ENCODE results near the gene TC2N.
A peak's percentile ranks its signal among the peaks of the same experiment; 100 is the strongest.
"Not testable (repeated sequence)": the region's sequence is repeated elsewhere in the genome, so short reads cannot be mapped to it uniquely, and the experiment has no call there.

Gene TC2N

GRCh38 chr14:91870001-91870400 is 2.7 kb upstream of the TC2N start:
- DNase-seq (ENCODE audit: low spot score), result peak; percentile 91

- no peak for DNase-seq (ENCODE audit: low spot score)
These were observed 2.2 kb upstream of the TC2N start for GRCh38 chr14:91869556-91869955.

GRCh38 chr14:91866511-91867295 is 633 bp downstream of the TC2N start:
- DNase-seq (ENCODE audit: low spot score), result peak; percentile 30

GRCh38 chr14:91866061-91866460 is 1.3 kb downstream of the TC2N start:
- peak; percentile 37 for DNase-seq (ENCODE audit: low spot score)

- no peak for DNase-seq (ENCODE audit: low spot score)
These were observed 4.9 kb downstream of the TC2N start for GRCh38 chr14:91862417-91862816.

GRCh38 chr14:91861091-91861490 is 6.2 kb downstream of the TC2N start:
- DNase-seq (ENCODE audit: low spot score), result peak; percentile 36

GRCh38 chr14:91860238-91860637 is 7.1 kb downstream of the TC2N start:
- DNase-seq (ENCODE audit: low spot score), result no peak

GRCh38 chr14:91858536-91859275 is 8.6 kb downstream of the TC2N start:
- peak; percentile 25 for DNase-seq (ENCODE audit: low spot score)

GRCh38 chr14:91857614-91858013 is 9.7 kb downstream of the TC2N start:
- DNase-seq (ENCODE audit: low spot score), result no peak

GRCh38 chr14:91854327-91854934 is 12.9 kb downstream of the TC2N start:
- DNase-seq (ENCODE audit: low spot score), result no peak

GRCh38 chr14:91851563-91851962 is 15.8 kb downstream of the TC2N start:
- no peak for DNase-seq (ENCODE audit: low spot score)

GRCh38 chr14:91848504-91849001 is 18.8 kb downstream of the TC2N start:
- DNase-seq (ENCODE audit: low spot score), result no peak

GRCh38 chr14:91847693-91848092 is 19.6 kb downstream of the TC2N start:
- no peak for DNase-seq (ENCODE audit: low spot score)

- DNase-seq (ENCODE audit: low spot score), result no peak
These were observed 21.7 kb downstream of the TC2N start for GRCh38 chr14:91845652-91846051.

GRCh38 chr14:91845056-91845455 is 22.3 kb downstream of the TC2N start:
- DNase-seq (ENCODE audit: low spot score), result not testable (repeated sequence)

GRCh38 chr14:91844029-91844428 is 23.3 kb downstream of the TC2N start:
- no peak for DNase-seq (ENCODE audit: low spot score)

GRCh38 chr14:91843437-91843836 is 23.9 kb downstream of the TC2N start:
- no peak for DNase-seq (ENCODE audit: low spot score)

GRCh38 chr14:91841065-91841464 is 26.3 kb downstream of the TC2N start:
- DNase-seq (ENCODE audit: low spot score), result no peak

GRCh38 chr14:91839749-91840148 is 27.6 kb downstream of the TC2N start:
- DNase-seq (ENCODE audit: low spot score), result no peak

GRCh38 chr14:91837076-91837475 is 30.3 kb downstream of the TC2N start:
- no peak for DNase-seq (ENCODE audit: low spot score)

- DNase-seq (ENCODE audit: low spot score), result peak; percentile 92
These were observed 31.2 kb downstream of the TC2N start for GRCh38 chr14:91835920-91836843.
